Measurements from ENCODE around the gene CRADD. TPM values are rescaled to one million over a fixed set of nuclear protein-coding genes. Genes with fewer than 3 reads are reported as not detected.

The CRADD gene
- total and polyA plus RNA-seq, 2 of the 4 experiments (the other 2 are of a cell fraction) = 11.1 to 14.0 TPM

GRCh38 chr12:93855261-93855660, 178.1 kb downstream of the CRADD start:
- Histone ChIP-seq H2BK5ac (ENCODE audit: low read depth, low read length, poor library complexity, severe bottlenecking) (no peak overlapping the region), H2BK20ac (ENCODE audit: low read depth, low read length) (no peak overlapping the region), H3K9me1 (ENCODE audit: insufficient read depth, low read length) (no peaks in the 10 kb centered on the region; the same call in 1 of the 2 replicates), H3K56ac (ENCODE audit: extremely low read depth, insufficient read depth, low read length) (no peak overlapping the region), H4K8ac (ENCODE audit: low read depth in 2 of 2, low read length in 2 of 2) (no peak overlapping the region), H3K36me3 (ENCODE audit: control insufficient read depth, insufficient read depth, low read length) (no peaks in the 10 kb centered on the region), H2BK15ac (ENCODE audit: low read depth, low read length) (no peak overlapping the region), H3K27ac (ENCODE audit: insufficient read depth, low read length) (no peak overlapping the region), H3K9ac (ENCODE audit: low read depth, low read length) (no peak overlapping the region), H3K4me3 (ENCODE audit: insufficient read depth, low read depth, low read length) (no peak overlapping the region), H3K18ac (ENCODE audit: low read depth, low read length) (no peak overlapping the region), H4K91ac (ENCODE audit: insufficient read depth, low read depth, low read length) (no peak overlapping the region), H3K4me2 (ENCODE audit: low read depth, low read length) (no peak overlapping the region), H2AK5ac (ENCODE audit: low read depth, low read length) (no peak overlapping the region), H4K20me1 (ENCODE audit: insufficient read depth, low read length) (no peaks in the 10 kb centered on the region), H3K4me1 (ENCODE audit: control insufficient read depth, insufficient read depth, low read length) (0 out of 2 replicates have a peak, but pooled peaks cover 2% of the 10 kb centered on the region), H2AK9ac (replicated peaks; ENCODE audit: low read depth, low read length, poor library complexity) (no peak overlapping the region), H2BK120ac (ENCODE audit: low read depth, low read length) (no peak overlapping the region), H3K4ac (ENCODE audit: low read depth, low read length) (no peak overlapping the region), H3K14ac (replicated peaks; ENCODE audit: low read depth, low read length) (no peak overlapping the region), H3K23ac (ENCODE audit: low read depth, low read length) (no peak overlapping the region), H3K27me3 (ENCODE audit: control insufficient read depth, insufficient read depth, low read length) (no peaks in the 10 kb centered on the region), H2AFZ (replicated peaks; ENCODE audit: low read length, poor library complexity) (no peak overlapping the region), H3K9me3 (ENCODE audit: control insufficient read depth, insufficient read depth, low read length) (no peaks in the 10 kb centered on the region), H4K5ac (ENCODE audit: low read depth, low read length) (no peak overlapping the region), H3K79me1 (ENCODE audit: low read depth in 1 of 2, low read length in 2 of 2) (no peaks in the 10 kb centered on the region)
- intact Hi-C loops (cut with micrococcal nuclease) (no loop called here), in situ Hi-C loops (cut with MboI; ENCODE audit: low sequenced_read_pairs) (no loop called here), dilution Hi-C loops (cut with HindIII; ENCODE audit: low sequenced_read_pairs, unreplicated experiment) (no loop called here)
- DNase-seq = no peak
- BruUV-seq (replicated peaks) = no TSS peak
- no peak for ATAC-seq (ENCODE audit: low read depth)
- ChIA-PET POLR2A (ENCODE audit: unreplicated experiment) (no interaction called here), CTCF (interaction anchor here (0.6 kb wide), 1 partner anchor 216 kb away, joined by 4 read pairs; no protein-coding TSS in a partner anchor)
- no CpG with 5 or more reads among the region's 4 CpGs for WGBS, 2 experiments (ENCODE audit: extremely low coverage in 2 of 2, insufficient read length in 1 of 2)
- no peak for TF ChIP-seq MXI1 (IDR thresholded peaks at IDR 0.05; ENCODE audit: borderline replicate concordance, low read depth, low read length)
- no peak for TF ChIP-seq RCOR1 (IDR thresholded peaks at IDR 0.05; ENCODE audit: insufficient replicate concordance, low read length)
- no peak for TF ChIP-seq NFE2L2 (IDR thresholded peaks at IDR 0.05; ENCODE audit: low read depth, low read length)
- no peak for TF ChIP-seq CHD1 (IDR thresholded peaks at IDR 0.05; ENCODE audit: low read depth, low read length)
- no peak for TF ChIP-seq MAZ (IDR thresholded peaks at IDR 0.05; ENCODE audit: borderline replicate concordance, low read depth, low read length)
- TF ChIP-seq USF2 (IDR thresholded peaks at IDR 0.05; ENCODE audit: low read depth, low read length) = no peak
- no peak for TF ChIP-seq CTCF (conservative IDR thresholded peaks at IDR 0.05; ENCODE audit: low read depth, low read length)

All from IMR-90 (cell line).